Panc1 (cell line): Measurements from ENCODE around the gene AVEN. TPM values are rescaled to one million over a fixed set of nuclear protein-coding genes. Genes with fewer than 3 reads are reported as not detected.

ENCODE experiments used
- ATAC-seq: fragments of 200-7000 bp; cut with Tn5 transposase; 2 replicates; pipeline ENCODE4 v1.9.1; 2020; ENCODE audit warnings: mild to moderate bottlenecking, moderate library complexity
- BruUV-seq: library from RNA; stranded (reverse); fragments of 400-500 nt; replicated peaks from 2 replicates; lab custom pipeline; 2021; lab: Mats Ljungman, UMichigan
- CTCF ChIA-PET: fragments of 300-600 bp; sonication (Branson Sonifier 250); formaldehyde crosslinking; loops from one replicate; lab custom pipeline; 2022; ENCODE audit warnings: antibody characterized with exemption; lab: Charles Lee
- POLR2A ChIA-PET: fragments of 300-600 bp; sonication (Branson Sonifier 250); formaldehyde crosslinking; loops from one replicate; lab custom pipeline; 2022; ENCODE audit warnings: antibody characterized with exemption; lab: Charles Lee
- DNase-seq: peaks from one replicate; pipeline ENCODE4 v3.0.0-alpha.2; 2010; ENCODE audit warnings: low read depth, low spot score
- H3K27ac ChIP-seq: 2 replicates; pipeline ENCODE4 v1.5.1; 2011; ENCODE audit warnings: mild to moderate bottlenecking, low read length, inconsistent platforms
- H3K27me3 ChIP-seq: fragments of 200-500 bp; sonication (Bioruptor generic); 2 replicates; pipeline ENCODE4 v1.6.0; 2014; ENCODE audit warnings: low read length, inconsistent platforms; ENCODE audit not compliant: control insufficient read depth, insufficient read depth
- H3K36me3 ChIP-seq: fragments of 200-500 bp; sonication (Bioruptor generic); 2 replicates; pipeline ENCODE4 v1.5.1; 2014; ENCODE audit warnings: inconsistent platforms, mild to moderate bottlenecking, low read length, moderate library complexity; ENCODE audit not compliant: control insufficient read depth, insufficient read depth
- H3K4me1 ChIP-seq: 2 replicates; pipeline ENCODE4 v1.5.1; 2011; ENCODE audit warnings: inconsistent platforms, mild to moderate bottlenecking, low read length, moderate library complexity; ENCODE audit not compliant: control insufficient read depth, insufficient read depth
- H3K4me3 ChIP-seq, 2 experiments: 2 replicates each; pipeline ENCODE4 v1.5.1; 2011 to 2012; ENCODE audit warnings: low read depth in 2 of 2, low read length in 2 of 2, mild to moderate bottlenecking in 2 of 2, inconsistent platforms in 1 of 2, moderate library complexity in 1 of 2
- H3K9me3 ChIP-seq: fragments of 200-500 bp; sonication (Bioruptor generic); 2 replicates; pipeline ENCODE4 v1.5.1; 2014; ENCODE audit warnings: low read depth, mild to moderate bottlenecking, inconsistent platforms, low read length, moderate library complexity; ENCODE audit not compliant: control insufficient read depth, insufficient read depth
- POLR2AphosphoS5 ChIP-seq: IDR thresholded peaks from 2 replicates; pipeline ENCODE4 v1.6.1; 2012; ENCODE audit warnings: mild to moderate bottlenecking, low read depth, low read length, moderate library complexity
- SIN3A ChIP-seq: IDR thresholded peaks from 2 replicates; pipeline ENCODE4 v1.6.1; 2012; ENCODE audit warnings: low read depth, mild to moderate bottlenecking, low read length, moderate library complexity, borderline replicate concordance; ENCODE audit not compliant: insufficient read depth
- TCF7L2 ChIP-seq: IDR thresholded peaks from 2 replicates; pipeline ENCODE4 v1.6.1; 2011; ENCODE audit warnings: mild to moderate bottlenecking, low read depth, low read length, inconsistent platforms
- in situ Hi-C: cut with HindIII; loops from 2 replicates; pipeline ENCODE4 v1.10.0; 2016; ENCODE audit warnings: low sequenced_read_pairs, low pct_unique_long_range_greater_than_20kb
- intact Hi-C: fragments of 100-400 bp; cut with micrococcal nuclease; formaldehyde crosslinking; loops from one replicate; pipeline ENCODE4 v1.10.0; 2022; ENCODE audit not compliant: unreplicated experiment
- total RNA-seq: library from RNA; stranded (reverse); gene quantifications from one replicate; pipeline ENCODE4 v1.2.1, GENCODE V29; 2021; ENCODE audit not compliant: unreplicated experiment
- TF ChIP-seq, protein P1 (sequence below), 2 experiments: IDR thresholded peaks; 2 replicates each; pipeline ENCODE4 v1.6.1; 2011 to 2012; ENCODE audit warnings: low read depth in 2 of 2, control low read depth in 1 of 2, low read length in 1 of 2, mild to moderate bottlenecking in 1 of 2, moderate library complexity in 1 of 2; ENCODE audit not compliant: insufficient read depth in 1 of 2
- TF ChIP-seq, protein P2 (sequence below): fragments of 450-650 bp; IDR thresholded peaks from 2 replicates; pipeline ENCODE4 v1.5.1; 2017; ENCODE audit warnings: mild to moderate bottlenecking

Gene AVEN
- total RNA-seq, 1 experiment from 2014 or later: 18.4 TPM

DNA sequence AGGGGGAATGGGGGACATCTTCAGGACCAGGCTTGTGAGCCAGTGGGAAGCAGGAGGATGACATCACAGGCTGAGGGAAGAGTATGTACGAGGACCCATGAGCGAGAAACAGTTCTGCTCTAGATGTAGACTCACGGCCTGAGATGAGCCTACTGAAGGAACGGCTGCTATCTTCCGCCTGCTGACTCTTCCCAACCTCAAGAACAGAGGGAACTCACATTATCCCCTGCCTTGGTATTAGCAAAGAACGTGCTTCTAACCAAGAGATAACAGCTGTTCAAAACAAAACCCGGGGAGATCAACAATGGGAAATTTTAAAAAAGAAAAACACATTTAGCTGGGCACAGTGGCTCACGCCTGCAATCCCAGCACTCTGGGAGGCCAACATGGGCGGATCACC is 25.3 kb downstream of the AVEN start:
- TF ChIP-seq POLR2AphosphoS5: no peak
- TF ChIP-seq SIN3A: no peak
- no peak for TF ChIP-seq TCF7L2
- TF ChIP-seq, protein P1, sequence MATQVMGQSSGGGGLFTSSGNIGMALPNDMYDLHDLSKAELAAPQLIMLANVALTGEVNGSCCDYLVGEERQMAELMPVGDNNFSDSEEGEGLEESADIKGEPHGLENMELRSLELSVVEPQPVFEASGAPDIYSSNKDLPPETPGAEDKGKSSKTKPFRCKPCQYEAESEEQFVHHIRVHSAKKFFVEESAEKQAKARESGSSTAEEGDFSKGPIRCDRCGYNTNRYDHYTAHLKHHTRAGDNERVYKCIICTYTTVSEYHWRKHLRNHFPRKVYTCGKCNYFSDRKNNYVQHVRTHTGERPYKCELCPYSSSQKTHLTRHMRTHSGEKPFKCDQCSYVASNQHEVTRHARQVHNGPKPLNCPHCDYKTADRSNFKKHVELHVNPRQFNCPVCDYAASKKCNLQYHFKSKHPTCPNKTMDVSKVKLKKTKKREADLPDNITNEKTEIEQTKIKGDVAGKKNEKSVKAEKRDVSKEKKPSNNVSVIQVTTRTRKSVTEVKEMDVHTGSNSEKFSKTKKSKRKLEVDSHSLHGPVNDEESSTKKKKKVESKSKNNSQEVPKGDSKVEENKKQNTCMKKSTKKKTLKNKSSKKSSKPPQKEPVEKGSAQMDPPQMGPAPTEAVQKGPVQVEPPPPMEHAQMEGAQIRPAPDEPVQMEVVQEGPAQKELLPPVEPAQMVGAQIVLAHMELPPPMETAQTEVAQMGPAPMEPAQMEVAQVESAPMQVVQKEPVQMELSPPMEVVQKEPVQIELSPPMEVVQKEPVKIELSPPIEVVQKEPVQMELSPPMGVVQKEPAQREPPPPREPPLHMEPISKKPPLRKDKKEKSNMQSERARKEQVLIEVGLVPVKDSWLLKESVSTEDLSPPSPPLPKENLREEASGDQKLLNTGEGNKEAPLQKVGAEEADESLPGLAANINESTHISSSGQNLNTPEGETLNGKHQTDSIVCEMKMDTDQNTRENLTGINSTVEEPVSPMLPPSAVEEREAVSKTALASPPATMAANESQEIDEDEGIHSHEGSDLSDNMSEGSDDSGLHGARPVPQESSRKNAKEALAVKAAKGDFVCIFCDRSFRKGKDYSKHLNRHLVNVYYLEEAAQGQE (IDR thresholded peaks at IDR 0.05; ENCODE audit: insufficient read depth in 1 of 2, low read depth in 2 of 2, low read length in 1 of 2): no peak
- TF ChIP-seq, protein P2, sequence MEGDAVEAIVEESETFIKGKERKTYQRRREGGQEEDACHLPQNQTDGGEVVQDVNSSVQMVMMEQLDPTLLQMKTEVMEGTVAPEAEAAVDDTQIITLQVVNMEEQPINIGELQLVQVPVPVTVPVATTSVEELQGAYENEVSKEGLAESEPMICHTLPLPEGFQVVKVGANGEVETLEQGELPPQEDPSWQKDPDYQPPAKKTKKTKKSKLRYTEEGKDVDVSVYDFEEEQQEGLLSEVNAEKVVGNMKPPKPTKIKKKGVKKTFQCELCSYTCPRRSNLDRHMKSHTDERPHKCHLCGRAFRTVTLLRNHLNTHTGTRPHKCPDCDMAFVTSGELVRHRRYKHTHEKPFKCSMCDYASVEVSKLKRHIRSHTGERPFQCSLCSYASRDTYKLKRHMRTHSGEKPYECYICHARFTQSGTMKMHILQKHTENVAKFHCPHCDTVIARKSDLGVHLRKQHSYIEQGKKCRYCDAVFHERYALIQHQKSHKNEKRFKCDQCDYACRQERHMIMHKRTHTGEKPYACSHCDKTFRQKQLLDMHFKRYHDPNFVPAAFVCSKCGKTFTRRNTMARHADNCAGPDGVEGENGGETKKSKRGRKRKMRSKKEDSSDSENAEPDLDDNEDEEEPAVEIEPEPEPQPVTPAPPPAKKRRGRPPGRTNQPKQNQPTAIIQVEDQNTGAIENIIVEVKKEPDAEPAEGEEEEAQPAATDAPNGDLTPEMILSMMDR: no peak
- no TSS peak for BruUV-seq
- in situ Hi-C loops: no loop called here
- DNase-seq: no peak
- ChIA-PET POLR2A (no interaction called here), CTCF (no interaction called here)
- no peaks in the 10 kb centered on the region for H3K27me3 ChIP-seq
- H3K4me1 ChIP-seq: no peaks in the 10 kb centered on the region
- no peaks in the 10 kb centered on the region for H3K9me3 ChIP-seq
- H3K4me3 ChIP-seq: no peak overlapping the region
- intact Hi-C loops: no loop called here
- H3K27ac ChIP-seq: no peak overlapping the region
- no peaks in the 10 kb centered on the region for H3K36me3 ChIP-seq
- ATAC-seq: no peak

DNA sequence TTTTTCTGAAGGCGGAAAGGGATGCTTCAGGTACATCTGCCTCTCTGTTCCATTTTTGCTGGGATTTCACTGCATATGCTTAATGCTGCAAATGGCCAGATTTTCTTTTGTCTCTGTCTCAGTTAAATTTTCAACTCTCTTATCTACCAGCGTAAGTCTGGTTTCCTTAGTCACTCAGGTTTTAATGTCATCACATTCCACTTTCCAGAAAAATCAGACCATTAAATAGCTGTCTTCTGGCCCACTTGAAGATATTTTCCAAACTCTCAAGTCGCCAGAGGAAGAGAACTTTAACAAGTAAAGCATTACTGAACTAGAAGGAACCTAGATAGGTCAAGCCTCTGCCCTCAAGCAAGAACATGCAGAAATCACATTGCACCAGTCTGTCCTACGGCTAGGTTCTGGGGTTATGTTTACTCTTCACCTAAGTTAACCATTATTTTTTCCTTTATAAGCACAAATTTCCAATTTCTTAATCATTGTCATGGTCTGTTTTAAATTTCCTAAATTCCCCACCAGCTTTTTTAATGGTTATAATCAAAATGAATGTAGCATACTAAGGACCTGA is 26.5 kb downstream of the AVEN start:
- TF ChIP-seq POLR2AphosphoS5 (no peak), TCF7L2 (no peak), SIN3A (no peak)
- TF ChIP-seq, protein P1 (IDR thresholded peaks at IDR 0.05; ENCODE audit: insufficient read depth in 1 of 2, low read depth in 2 of 2, low read length in 1 of 2): no peak
- TF ChIP-seq, protein P2: no peak

More for the DNA sequence above, 26.5 kb downstream of the AVEN start:
- H3K4me3 ChIP-seq: no peak overlapping the region
- DNase-seq: no peak
- POLR2A ChIA-PET: no interaction called here
- no peaks in the 10 kb centered on the region for H3K4me1 ChIP-seq
- in situ Hi-C loops: no loop called here
- no peak for ATAC-seq
- no TSS peak for BruUV-seq
- H3K27me3 ChIP-seq: no peaks in the 10 kb centered on the region
- CTCF ChIA-PET: no interaction called here
- no peaks in the 10 kb centered on the region for H3K36me3 ChIP-seq
- no peak overlapping the region for H3K27ac ChIP-seq
- intact Hi-C loops: no loop called here
- no peaks in the 10 kb centered on the region for H3K9me3 ChIP-seq
